HepG2 (cell line): ENCODE results near the gene ALCAM. TPM values are rescaled to one million over a fixed set of nuclear protein-coding genes. Genes with fewer than 3 reads are reported as not detected.

Experiments
- BRD4 ChIP-seq: sonication (generic); formaldehyde crosslinking; IDR thresholded peaks from 2 replicates; pipeline ENCODE4 v1.4.0; 2020; ENCODE audit warnings: missing genetic modification reagents
- BRF2 ChIP-seq: sonication (generic); formaldehyde crosslinking; IDR thresholded peaks from 2 replicates; pipeline ENCODE4 v1.8.1; 2022; ENCODE audit warnings: mild to moderate bottlenecking, missing genetic modification reagents
- CERS6 ChIP-seq: sonication (generic); formaldehyde crosslinking; IDR thresholded peaks from 2 replicates; pipeline ENCODE4 v1.5.0; 2020; ENCODE audit warnings: missing genetic modification reagents
- DMAP1 ChIP-seq: IDR thresholded peaks from 2 replicates; pipeline ENCODE4 v1.6.1; 2016
- HNRNPLL ChIP-seq: fragments of 200-400 bp; formaldehyde crosslinking; IDR thresholded peaks from 2 replicates; pipeline ENCODE4 v1.6.1; 2017; ENCODE audit warnings: mild to moderate bottlenecking, low read depth, low read length; ENCODE audit not compliant: poor library complexity, severe bottlenecking
- KLF12 ChIP-seq: sonication (generic); formaldehyde crosslinking; IDR thresholded peaks from 2 replicates; pipeline ENCODE4 v1.4.0; 2020; ENCODE audit warnings: missing genetic modification reagents, borderline replicate concordance
- MAZ ChIP-seq, 2 experiments: sonication (generic) in 1 of 2; formaldehyde crosslinking in 1 of 2; IDR thresholded peaks; 2 replicates each; pipeline versions ENCODE4 v1.5.0 to v1.6.1; 2012 to 2020; ENCODE audit warnings: low read depth in 2 of 2, mild to moderate bottlenecking in 2 of 2, borderline replicate concordance in 1 of 2, improper control_type of control experiment in 1 of 2, low read length in 1 of 2, missing genetic modification reagents in 1 of 2, moderate library complexity in 1 of 2
- MED13 ChIP-seq: sonication (generic); formaldehyde crosslinking; IDR thresholded peaks from 2 replicates; pipeline ENCODE4 v1.5.0; 2020; ENCODE audit warnings: missing genetic modification reagents
- MTF2 ChIP-seq: sonication (generic); formaldehyde crosslinking; IDR thresholded peaks from 2 replicates; pipeline ENCODE4 v1.5.0; 2020; ENCODE audit warnings: missing genetic modification reagents, borderline replicate concordance
- NCOA1 ChIP-seq: sonication (generic); formaldehyde crosslinking; IDR thresholded peaks from 2 replicates; pipeline ENCODE4 v1.9.0; 2021; ENCODE audit warnings: missing genetic modification reagents
- RFXAP ChIP-seq: sonication (generic); formaldehyde crosslinking; IDR thresholded peaks from 2 replicates; pipeline ENCODE4 v1.4.0; 2020; ENCODE audit warnings: missing genetic modification reagents, borderline replicate concordance
- SPEN ChIP-seq: sonication (generic); formaldehyde crosslinking; IDR thresholded peaks from 2 replicates; pipeline ENCODE4 v1.5.1; 2020; ENCODE audit warnings: low read depth, mild to moderate bottlenecking, missing genetic modification reagents
- SRSF1 ChIP-seq: fragments of 200-400 bp; formaldehyde crosslinking; optimal IDR thresholded peaks from 2 replicates; pipeline ENCODE3; 2017; ENCODE audit warnings: mild to moderate bottlenecking, low read depth, low read length, moderate library complexity
- SRY ChIP-seq: sonication (generic); formaldehyde crosslinking; IDR thresholded peaks from 2 replicates; pipeline ENCODE4 v1.8.0; 2022; ENCODE audit warnings: mild to moderate bottlenecking, missing genetic modification reagents
- ZNF18 ChIP-seq: sonication (generic); formaldehyde crosslinking; IDR thresholded peaks from 2 replicates; pipeline ENCODE4 v1.8.0; 2022; ENCODE audit warnings: mild to moderate bottlenecking, missing genetic modification reagents; ENCODE audit not compliant: insufficient replicate concordance
- ZNF207 ChIP-seq: fragments of 450-650 bp; IDR thresholded peaks from 2 replicates; pipeline ENCODE4 v1.6.1; 2016; ENCODE audit warnings: antibody characterized with exemption, borderline replicate concordance
- ZNF333 ChIP-seq: sonication (generic); formaldehyde crosslinking; IDR thresholded peaks from 2 replicates; pipeline ENCODE4 v1.4.0; 2020; ENCODE audit warnings: mild to moderate bottlenecking, missing genetic modification reagents, borderline replicate concordance
- ZNF484 ChIP-seq: sonication (generic); formaldehyde crosslinking; IDR thresholded peaks from 2 replicates; pipeline ENCODE4 v1.5.1; 2020; ENCODE audit warnings: mild to moderate bottlenecking, low read depth, missing genetic modification reagents, borderline replicate concordance
- ZNF770 ChIP-seq: sonication (generic); formaldehyde crosslinking; IDR thresholded peaks from 2 replicates; pipeline ENCODE4 v1.5.0; 2020; ENCODE audit warnings: mild to moderate bottlenecking, missing genetic modification reagents
- ZNF772 ChIP-seq: sonication (generic); formaldehyde crosslinking; IDR thresholded peaks from 2 replicates; pipeline ENCODE4 v1.5.0; 2020; ENCODE audit warnings: mild to moderate bottlenecking, missing genetic modification reagents
- ZNF788 ChIP-seq: sonication (generic); formaldehyde crosslinking; IDR thresholded peaks from 2 replicates; pipeline ENCODE4 v1.5.0; 2020; ENCODE audit warnings: mild to moderate bottlenecking, missing genetic modification reagents, borderline replicate concordance
- polyA plus RNA-seq, 8 experiments: library from polyadenylated mRNA; depleted of rRNA in 3 of 8; stranded (reverse) in 7 of 8; unstranded in 1 of 8; fragments of >200 nt; fragmentation: Illumina TruSeq in 4 of 8; extraction: Trizol in 4 of 8; gene quantifications; 2 replicates each; pipeline versions ENCODE4 v1.2.1 to v1.2.3, GENCODE V29; 2011 to 2016; ENCODE audit warnings: low read depth in 4 of 8, missing spikeins in 1 of 8, mixed read lengths in 1 of 8; ENCODE audit not compliant: insufficient read depth in 1 of 8
- total RNA-seq, 5 experiments: library from RNA; depleted of rRNA; stranded (reverse); fragments of >200 nt; fragmentation: Illumina TruSeq; extraction: Trizol; gene quantifications; 2 replicates each; pipeline ENCODE4 v1.2.3, GENCODE V29; 2016; ENCODE audit warnings: low read depth in 1 of 5

ALCAM gene
- total and polyA plus RNA-seq, 2 of the 13 experiments (the other 11 are each of a cell fraction or from before 2014, with no cell fraction given) = 26.0 to 33.1 TPM

GRCh38 chr3:105366326-105367062, at the start of gene ALCAM (continued):
- TF ChIP-seq CERS6 (CRISPR knock-in tag) = no peak
- no peak; the same call in 1 of the 2 replicates for TF ChIP-seq RFXAP (CRISPR knock-in tag)
- TF ChIP-seq KLF12 (CRISPR knock-in tag) = 0 out of 2 replicates have a peak, but pooled peaks have one; percentile 64
- TF ChIP-seq ZNF333 = 0 out of 2 replicates have a peak, but pooled peaks have one; percentile 72
- TF ChIP-seq ZNF788 (CRISPR knock-in tag) = peak; percentile 19; the same call in 1 of the 2 replicates
- no peak for TF ChIP-seq ZNF207
- TF ChIP-seq ZNF18 (CRISPR knock-in tag) = peak; percentile 48
- peak; percentile 68; the same call in 1 of the 2 replicates for TF ChIP-seq SRY (CRISPR knock-in tag)
- peak; percentile 71; the same call in 1 of the 2 replicates for TF ChIP-seq NCOA1 (CRISPR knock-in tag)
- TF ChIP-seq BRD4 (CRISPR knock-in tag) = 0 out of 2 replicates have a peak, but pooled peaks have one; percentile 50
- TF ChIP-seq DMAP1 (CRISPR knock-in tag) = peak; percentile 59; the same call in 1 of the 2 replicates
- peak; percentile 79 for TF ChIP-seq ZNF772 (CRISPR knock-in tag)
- no peak for TF ChIP-seq ZNF484 (CRISPR knock-in tag)
- TF ChIP-seq SRSF1 = peak; percentile 63
- TF ChIP-seq ZNF770 (CRISPR knock-in tag) = no peak
- no peak for TF ChIP-seq BRF2 (CRISPR knock-in tag)
- TF ChIP-seq MAZ (IDR thresholded peaks at IDR 0.05; ENCODE audit: borderline replicate concordance, low read depth, low read length) = peak; percentile 75; the same call in 1 of the 2 replicates
- TF ChIP-seq MAZ (CRISPR knock-in tag; IDR thresholded peaks at IDR 0.05; ENCODE audit: low read depth) = peak; percentile 97
- TF ChIP-seq MTF2 (CRISPR knock-in tag) = peak; percentile 27; the same call in 1 of the 2 replicates
- peak; percentile 95 for TF ChIP-seq HNRNPLL
- TF ChIP-seq MED13 (CRISPR knock-in tag) = no peak
- peak; percentile 83 for TF ChIP-seq SPEN (CRISPR knock-in tag)
